A673 (cell line): ENCODE data around the gene ATP2A3.

ENCODE experiments used
- EZH2 ChIP-seq: fragments of 200-600 bp; sonication (generic); IDR thresholded peaks from 2 replicates; pipeline ENCODE4 v1.6.1; 2017; ENCODE audit warnings: borderline replicate concordance, low read depth, mild to moderate bottlenecking, mixed read lengths, antibody characterized with exemption, low read length; ENCODE audit not compliant: poor library complexity, severe bottlenecking
- TF ChIP-seq, protein P1 (sequence below): fragments of 300-800, 200-600 bp; sonication (generic); conservative IDR thresholded peaks from 2 replicates; pipeline ENCODE4 v1.5.1; 2017; ENCODE audit warnings: low read depth, mild to moderate bottlenecking, antibody characterized with exemption, low read length, moderate library complexity, mixed read lengths

GRCh38 chr17:3915995-3916696 lies 48.1 kb downstream of the ATP2A3 start, which contains the start of gene P2RX1:
- TF ChIP-seq, protein P1, sequence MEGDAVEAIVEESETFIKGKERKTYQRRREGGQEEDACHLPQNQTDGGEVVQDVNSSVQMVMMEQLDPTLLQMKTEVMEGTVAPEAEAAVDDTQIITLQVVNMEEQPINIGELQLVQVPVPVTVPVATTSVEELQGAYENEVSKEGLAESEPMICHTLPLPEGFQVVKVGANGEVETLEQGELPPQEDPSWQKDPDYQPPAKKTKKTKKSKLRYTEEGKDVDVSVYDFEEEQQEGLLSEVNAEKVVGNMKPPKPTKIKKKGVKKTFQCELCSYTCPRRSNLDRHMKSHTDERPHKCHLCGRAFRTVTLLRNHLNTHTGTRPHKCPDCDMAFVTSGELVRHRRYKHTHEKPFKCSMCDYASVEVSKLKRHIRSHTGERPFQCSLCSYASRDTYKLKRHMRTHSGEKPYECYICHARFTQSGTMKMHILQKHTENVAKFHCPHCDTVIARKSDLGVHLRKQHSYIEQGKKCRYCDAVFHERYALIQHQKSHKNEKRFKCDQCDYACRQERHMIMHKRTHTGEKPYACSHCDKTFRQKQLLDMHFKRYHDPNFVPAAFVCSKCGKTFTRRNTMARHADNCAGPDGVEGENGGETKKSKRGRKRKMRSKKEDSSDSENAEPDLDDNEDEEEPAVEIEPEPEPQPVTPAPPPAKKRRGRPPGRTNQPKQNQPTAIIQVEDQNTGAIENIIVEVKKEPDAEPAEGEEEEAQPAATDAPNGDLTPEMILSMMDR, result no peak
- TF ChIP-seq EZH2, result no peak
